ENCODE measurements around the gene RNASE1.
"Not testable (repeated sequence)": the region's sequence is repeated elsewhere in the genome, so short reads cannot be mapped to it uniquely, and the experiment has no call there.

Gene RNASE1

DNA sequence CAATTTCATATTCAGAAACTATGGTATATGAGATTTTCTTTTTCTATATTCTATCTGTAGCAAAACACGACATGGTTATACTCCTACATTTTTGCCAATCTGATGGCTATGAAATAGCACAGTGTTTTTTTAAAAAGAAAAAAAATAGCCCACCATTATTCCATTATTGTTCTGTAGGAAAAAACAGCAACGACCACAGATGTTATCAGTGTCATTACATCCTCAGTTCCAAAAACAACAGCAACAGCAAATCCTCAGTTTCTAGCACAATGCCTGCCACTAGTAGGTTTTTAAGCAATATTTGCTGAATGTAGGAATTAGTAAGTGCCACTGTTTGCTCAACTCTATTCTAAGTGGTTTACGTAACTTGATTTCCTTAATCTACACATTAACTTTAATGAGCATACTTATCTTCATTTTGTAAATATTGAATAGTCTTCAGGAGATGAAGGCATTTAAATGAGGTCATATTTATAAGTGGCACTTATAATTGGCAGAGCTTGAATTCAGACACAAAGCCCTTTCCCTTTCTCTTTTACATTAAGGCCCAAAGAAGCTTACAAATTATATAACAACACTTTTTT lies 13.3 kb downstream of the RNASE1 start:
- TF ChIP-seq TAF1 (IDR thresholded peaks at IDR 0.05; ENCODE audit: borderline replicate concordance, low read depth, low read length) = no peak
- TF ChIP-seq POLR2AphosphoS5 (IDR thresholded peaks at IDR 0.05; ENCODE audit: low read depth, low read length) = no peak
- TF ChIP-seq POLR2A (IDR thresholded peaks at IDR 0.05; ENCODE audit: low read depth, low read length) = no peak
- no peak for DNase-seq (ENCODE audit: insufficient read length)
- FAIRE-seq = no peak

GRCh38 chr14:20787025-20787424 lies 15.6 kb downstream of the RNASE1 start:
- DNase-seq (ENCODE audit: insufficient read length) = no peak
- no peak for TF ChIP-seq POLR2A (IDR thresholded peaks at IDR 0.05; ENCODE audit: low read depth, low read length)
- FAIRE-seq = no peak

- TF ChIP-seq POLR2A (IDR thresholded peaks at IDR 0.05; ENCODE audit: low read depth, low read length) (no peak), TAF1 (IDR thresholded peaks at IDR 0.05; ENCODE audit: borderline replicate concordance, low read depth, low read length) (no peak), POLR2AphosphoS5 (IDR thresholded peaks at IDR 0.05; ENCODE audit: low read depth, low read length) (no peak)
- FAIRE-seq = no peak
Observed at GRCh38 chr14:20782280-20782890, 20.3 kb downstream of the RNASE1 start.

DNA sequence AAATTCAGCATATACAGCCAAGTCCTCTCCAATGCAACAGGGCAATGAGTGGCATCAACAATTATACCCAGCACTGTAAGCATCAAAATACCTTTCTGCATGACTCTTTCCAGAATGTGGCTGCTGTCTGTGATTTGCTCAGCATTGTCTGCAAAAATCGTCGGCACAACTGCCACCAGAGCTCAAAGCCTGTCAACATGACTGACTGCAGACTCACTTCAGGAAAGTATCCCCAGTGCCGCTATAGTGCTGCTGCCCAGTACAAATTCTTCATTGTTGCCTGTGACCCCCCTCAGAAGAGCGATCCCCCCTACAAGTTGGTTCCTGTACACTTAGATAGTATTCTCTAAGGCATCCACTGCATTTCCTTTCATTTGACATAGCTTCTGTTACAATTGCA lies 20.8 kb downstream of the RNASE1 start:
- FAIRE-seq (peak; percentile 94), DNase-seq (ENCODE audit: insufficient read length) (no peak)
- TF ChIP-seq POLR2AphosphoS5 (IDR thresholded peaks at IDR 0.05; ENCODE audit: low read depth, low read length) (no peak; the same call in 1 of the 2 replicates), POLR2A (IDR thresholded peaks at IDR 0.05; ENCODE audit: low read depth, low read length) (0 out of 2 replicates have a peak, but pooled peaks have one; percentile 28), TAF1 (IDR thresholded peaks at IDR 0.05; ENCODE audit: borderline replicate concordance, low read depth, low read length) (no peak)

More at GRCh38 chr14:20782280-20782890, 20.3 kb downstream of the RNASE1 start:
- no peak for DNase-seq (ENCODE audit: insufficient read length)

DNA sequence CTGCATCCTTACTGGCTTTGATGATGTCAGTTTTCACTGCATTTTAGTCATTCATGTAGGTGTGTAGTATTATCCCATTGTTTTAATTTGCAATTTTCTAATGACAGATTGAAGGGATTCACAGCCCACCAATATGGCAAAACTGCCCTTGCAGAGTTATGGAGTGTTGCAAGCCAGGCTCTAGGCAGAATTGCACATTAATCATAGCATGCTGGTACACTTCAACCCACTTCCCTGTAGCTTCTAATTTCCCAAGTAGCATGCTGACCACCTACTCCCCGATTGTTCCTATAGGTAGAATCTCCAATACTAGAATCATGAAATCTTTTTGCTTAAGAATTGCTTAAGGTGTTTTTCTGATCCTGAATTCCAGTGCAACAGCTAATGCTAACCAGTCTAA lies 26.7 kb downstream of the RNASE1 start:
- FAIRE-seq (no peak), DNase-seq (ENCODE audit: insufficient read length) (no peak)
- TF ChIP-seq POLR2AphosphoS5 (IDR thresholded peaks at IDR 0.05; ENCODE audit: low read depth, low read length) = no peak
- no peak for TF ChIP-seq TAF1 (IDR thresholded peaks at IDR 0.05; ENCODE audit: borderline replicate concordance, low read depth, low read length)
- TF ChIP-seq POLR2A (IDR thresholded peaks at IDR 0.05; ENCODE audit: low read depth, low read length) = no peak

GRCh38 chr14:20775043-20775442 lies 27.6 kb downstream of the RNASE1 start:
- FAIRE-seq (no peak), DNase-seq (ENCODE audit: insufficient read length) (no peak)
- no peak for TF ChIP-seq POLR2AphosphoS5 (IDR thresholded peaks at IDR 0.05; ENCODE audit: low read depth, low read length)
- no peak for TF ChIP-seq TAF1 (IDR thresholded peaks at IDR 0.05; ENCODE audit: borderline replicate concordance, low read depth, low read length)
- no peak for TF ChIP-seq POLR2A (IDR thresholded peaks at IDR 0.05; ENCODE audit: low read depth, low read length)

- FAIRE-seq (no peak), DNase-seq (ENCODE audit: insufficient read length) (no peak)
- TF ChIP-seq POLR2A (IDR thresholded peaks at IDR 0.05; ENCODE audit: low read depth, low read length) = no peak
- no peak for TF ChIP-seq POLR2AphosphoS5 (IDR thresholded peaks at IDR 0.05; ENCODE audit: low read depth, low read length)
- TF ChIP-seq TAF1 (IDR thresholded peaks at IDR 0.05; ENCODE audit: borderline replicate concordance, low read depth, low read length) = no peak
Observed at GRCh38 chr14:20774258-20774824, 28.3 kb downstream of the RNASE1 start.

DNA sequence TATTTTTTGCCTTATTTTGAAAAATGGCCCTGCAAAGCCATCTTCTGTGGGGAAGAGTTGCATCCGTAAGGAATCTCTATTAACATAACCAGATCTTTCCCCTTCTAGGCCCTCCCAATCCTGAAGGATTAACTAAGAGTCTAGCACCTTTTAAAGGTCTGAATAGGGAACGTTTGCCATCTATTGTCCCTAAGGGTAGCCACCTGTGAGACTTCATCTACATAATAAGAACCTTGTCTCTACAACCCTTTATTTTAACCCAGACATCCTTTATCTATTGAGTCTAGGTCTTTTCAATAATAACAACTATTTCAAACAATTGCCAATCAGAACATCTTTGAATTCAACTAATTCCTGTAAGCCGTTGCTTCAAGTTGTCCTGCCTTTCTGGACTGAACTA lies 30.0 kb downstream of the RNASE1 start:
- TF ChIP-seq TAF1 (IDR thresholded peaks at IDR 0.05; ENCODE audit: borderline replicate concordance, low read depth, low read length) (no peak), POLR2A (IDR thresholded peaks at IDR 0.05; ENCODE audit: low read depth, low read length) (no peak), POLR2AphosphoS5 (IDR thresholded peaks at IDR 0.05; ENCODE audit: low read depth, low read length) (no peak)
- no peak for DNase-seq (ENCODE audit: insufficient read length)

GRCh38 chr14:20769421-20769820 lies 33.2 kb downstream of the RNASE1 start:
- TF ChIP-seq TAF1 (IDR thresholded peaks at IDR 0.05; ENCODE audit: borderline replicate concordance, low read depth, low read length) (no peak), POLR2A (IDR thresholded peaks at IDR 0.05; ENCODE audit: low read depth, low read length) (no peak), POLR2AphosphoS5 (IDR thresholded peaks at IDR 0.05; ENCODE audit: low read depth, low read length) (no peak)
- DNase-seq (ENCODE audit: insufficient read length) (no peak), FAIRE-seq (no peak)

More for the DNA sequence above, 30.0 kb downstream of the RNASE1 start:
- no peak for FAIRE-seq

DNA sequence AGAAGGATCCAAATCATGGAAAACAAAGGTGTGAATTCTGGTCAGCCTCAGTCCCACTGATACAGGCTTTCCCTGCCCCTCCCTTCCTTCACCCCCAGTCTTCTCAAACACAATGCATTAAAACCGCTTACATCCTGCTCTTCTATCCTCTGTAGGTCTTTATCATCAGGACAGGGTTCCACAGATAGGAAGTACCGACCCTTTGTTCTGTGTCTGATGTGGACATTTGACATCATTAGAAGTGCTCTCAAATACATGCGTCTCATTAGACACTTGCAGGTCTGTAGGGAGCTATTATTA lies 34.1 kb downstream of the RNASE1 start:
- FAIRE-seq (peak; percentile 27), DNase-seq (ENCODE audit: insufficient read length) (no peak)
- TF ChIP-seq POLR2A (IDR thresholded peaks at IDR 0.05; ENCODE audit: low read depth, low read length) (no peak), POLR2AphosphoS5 (IDR thresholded peaks at IDR 0.05; ENCODE audit: low read depth, low read length) (no peak), TAF1 (IDR thresholded peaks at IDR 0.05; ENCODE audit: borderline replicate concordance, low read depth, low read length) (no peak)

DNA sequence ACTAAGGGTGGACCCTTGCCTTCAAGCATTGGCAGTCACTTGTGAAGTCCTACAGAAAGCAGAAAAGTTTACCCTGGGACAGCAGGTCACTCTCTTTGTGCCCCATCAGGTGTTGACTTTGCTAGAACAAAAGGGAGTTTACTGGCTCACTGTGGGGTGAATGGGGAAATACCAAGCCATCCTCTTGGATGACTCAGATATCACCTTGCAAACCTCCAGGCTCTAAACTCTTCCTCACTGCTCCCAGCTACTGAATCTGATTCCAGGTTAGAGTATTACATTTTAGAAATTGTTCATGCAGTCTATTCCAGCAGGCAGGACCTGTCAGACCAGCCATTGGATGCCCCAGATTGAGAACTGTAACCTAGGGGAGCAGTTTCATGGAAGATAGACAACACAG lies 41.7 kb downstream of the RNASE1 start:
- TF ChIP-seq POLR2A (IDR thresholded peaks at IDR 0.05; ENCODE audit: low read depth, low read length) (no peak), POLR2AphosphoS5 (IDR thresholded peaks at IDR 0.05; ENCODE audit: low read depth, low read length) (no peak), TAF1 (IDR thresholded peaks at IDR 0.05; ENCODE audit: borderline replicate concordance, low read depth, low read length) (no peak)

GRCh38 chr14:20759465-20759864 lies 43.2 kb downstream of the RNASE1 start:
- not testable (repeated sequence) for DNase-seq (ENCODE audit: insufficient read length); FAIRE-seq

More for the DNA sequence above, 41.7 kb downstream of the RNASE1 start:
- DNase-seq (ENCODE audit: insufficient read length) = no peak
- no peak for FAIRE-seq

All from GM12892 (cell line).